GM12801 (cell line): ENCODE measurements around the gene TRPC3.

ENCODE experiments used
- TF ChIP-seq, protein P1 (sequence below): IDR thresholded peaks from one replicate; pipeline ENCODE4 v1.5.1; 2011; ENCODE audit warnings: control low read depth; ENCODE audit not compliant: insufficient read length; ENCODE audit errors: extremely low read depth

The TRPC3 gene

DNA sequence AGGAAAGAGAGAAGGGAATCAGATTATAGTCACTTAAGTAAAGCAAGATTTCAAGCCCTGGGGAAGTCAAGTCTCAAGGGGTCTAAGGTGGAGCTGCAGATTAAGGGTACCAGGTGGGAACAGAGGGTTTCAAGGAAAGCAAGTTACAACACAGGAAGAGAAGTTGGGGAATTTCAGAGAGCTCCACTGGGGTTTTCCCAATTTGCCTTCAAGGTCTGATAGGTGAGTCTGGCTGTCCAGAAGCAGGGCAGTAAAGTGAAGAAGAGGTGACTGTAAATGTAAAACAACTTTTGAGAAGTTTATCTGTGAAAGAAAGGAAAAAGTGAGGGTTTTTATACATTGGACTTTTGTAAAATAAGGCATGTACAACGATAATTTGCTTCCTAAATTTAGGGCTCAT is 37.1 kb upstream of the TRPC3 start:
- TF ChIP-seq, protein P1, sequence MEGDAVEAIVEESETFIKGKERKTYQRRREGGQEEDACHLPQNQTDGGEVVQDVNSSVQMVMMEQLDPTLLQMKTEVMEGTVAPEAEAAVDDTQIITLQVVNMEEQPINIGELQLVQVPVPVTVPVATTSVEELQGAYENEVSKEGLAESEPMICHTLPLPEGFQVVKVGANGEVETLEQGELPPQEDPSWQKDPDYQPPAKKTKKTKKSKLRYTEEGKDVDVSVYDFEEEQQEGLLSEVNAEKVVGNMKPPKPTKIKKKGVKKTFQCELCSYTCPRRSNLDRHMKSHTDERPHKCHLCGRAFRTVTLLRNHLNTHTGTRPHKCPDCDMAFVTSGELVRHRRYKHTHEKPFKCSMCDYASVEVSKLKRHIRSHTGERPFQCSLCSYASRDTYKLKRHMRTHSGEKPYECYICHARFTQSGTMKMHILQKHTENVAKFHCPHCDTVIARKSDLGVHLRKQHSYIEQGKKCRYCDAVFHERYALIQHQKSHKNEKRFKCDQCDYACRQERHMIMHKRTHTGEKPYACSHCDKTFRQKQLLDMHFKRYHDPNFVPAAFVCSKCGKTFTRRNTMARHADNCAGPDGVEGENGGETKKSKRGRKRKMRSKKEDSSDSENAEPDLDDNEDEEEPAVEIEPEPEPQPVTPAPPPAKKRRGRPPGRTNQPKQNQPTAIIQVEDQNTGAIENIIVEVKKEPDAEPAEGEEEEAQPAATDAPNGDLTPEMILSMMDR, result no peak

DNA sequence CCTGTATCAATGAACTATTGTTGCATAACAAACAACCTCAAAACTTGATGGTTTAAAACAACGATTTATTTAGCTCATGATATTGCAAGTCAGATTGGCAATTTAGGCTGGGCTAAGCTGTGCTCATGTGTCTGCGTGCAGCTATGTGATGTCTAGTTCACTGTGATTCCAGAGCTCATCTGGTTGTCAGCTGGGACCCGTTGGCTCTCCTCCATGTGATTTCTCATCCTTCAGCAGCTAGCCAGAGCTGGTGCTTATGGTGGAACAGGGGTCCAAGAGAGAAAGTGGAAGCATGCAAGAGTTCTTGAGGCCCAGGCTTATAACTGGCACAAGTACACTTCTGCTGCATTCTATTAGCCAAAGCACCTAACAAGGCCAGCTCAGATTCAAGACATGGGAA is 28.8 kb upstream of the TRPC3 start:
- TF ChIP-seq, protein P1, result no peak

DNA sequence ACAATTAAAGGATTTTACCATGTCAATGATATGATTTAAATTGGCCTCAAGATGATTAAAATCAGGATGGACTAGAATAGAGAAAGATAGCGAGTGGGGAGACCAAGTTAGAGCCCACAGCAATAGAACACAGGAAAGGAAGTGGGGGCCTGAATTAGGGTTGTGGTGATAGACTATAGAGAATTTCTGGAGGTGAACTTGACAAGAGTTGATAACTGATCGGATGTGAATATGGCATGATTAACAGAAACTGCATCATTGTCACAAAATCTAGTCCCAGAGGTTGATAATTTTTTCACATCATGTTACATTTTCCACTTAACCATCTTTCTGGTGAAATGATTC is 26.3 kb upstream of the TRPC3 start:
- TF ChIP-seq, protein P1, result no peak

DNA sequence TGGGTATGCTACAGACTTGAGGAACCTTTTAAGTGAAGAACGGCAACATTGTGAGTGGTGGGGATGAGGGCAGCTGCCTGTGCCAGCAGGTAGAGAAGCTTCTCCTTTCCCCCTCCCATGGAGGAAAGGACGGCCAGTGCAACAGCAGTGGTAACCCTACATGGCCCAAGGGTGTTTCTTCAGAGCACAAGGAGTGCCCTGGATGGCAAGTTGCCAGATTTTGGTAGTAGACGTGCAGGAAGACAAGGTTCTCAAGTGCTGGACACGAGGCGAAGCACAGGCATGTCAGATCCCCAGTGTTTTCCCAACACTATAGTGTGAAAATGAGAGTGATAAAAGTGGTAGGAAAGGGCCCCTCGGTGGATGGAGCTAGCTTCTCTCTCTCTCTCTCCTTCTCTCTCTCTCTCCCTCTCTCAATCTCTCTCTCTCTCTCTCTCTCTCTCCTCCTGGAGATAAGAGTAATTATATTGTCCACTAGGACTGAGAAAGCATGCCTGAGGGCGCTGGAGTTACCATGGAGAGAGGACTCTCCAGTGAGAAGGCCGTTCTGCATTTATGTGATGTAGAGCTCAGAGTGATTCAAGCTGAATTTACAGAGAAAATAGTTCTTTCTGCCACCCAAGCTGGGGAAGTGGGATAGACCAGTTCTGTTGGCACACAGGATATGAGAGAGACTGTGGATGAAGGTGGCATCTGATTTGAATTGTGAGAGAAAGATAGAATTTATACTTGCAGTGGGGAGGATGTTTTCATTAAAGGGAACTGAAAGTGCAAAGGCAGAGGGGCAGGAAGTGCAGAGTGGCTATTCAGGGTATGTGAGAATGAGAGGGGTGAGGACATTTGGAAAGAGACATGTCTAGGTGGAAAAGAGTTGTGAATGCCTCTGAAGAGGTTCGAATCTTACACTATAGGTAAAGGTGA is 25.7 kb upstream of the TRPC3 start:
- TF ChIP-seq, protein P1, result no peak

DNA sequence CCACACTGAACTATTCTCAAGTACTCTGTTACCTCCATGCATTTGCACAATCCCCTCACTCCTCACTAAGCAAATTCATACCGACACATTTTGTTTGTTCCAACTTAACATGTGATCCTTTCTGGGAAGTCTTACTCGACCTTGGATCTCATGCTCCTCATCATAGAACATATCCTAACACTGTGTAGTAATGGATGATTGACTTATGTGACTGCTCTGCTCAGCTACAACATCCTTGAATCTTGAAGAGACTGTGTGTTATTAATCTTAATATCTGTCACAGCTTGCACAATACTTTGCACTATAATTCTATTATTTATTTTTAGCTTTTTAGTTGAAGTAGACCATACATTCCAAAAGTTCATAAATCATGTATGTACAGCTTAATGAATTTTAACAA is 23.9 kb upstream of the TRPC3 start:
- TF ChIP-seq, protein P1, result no peak

DNA sequence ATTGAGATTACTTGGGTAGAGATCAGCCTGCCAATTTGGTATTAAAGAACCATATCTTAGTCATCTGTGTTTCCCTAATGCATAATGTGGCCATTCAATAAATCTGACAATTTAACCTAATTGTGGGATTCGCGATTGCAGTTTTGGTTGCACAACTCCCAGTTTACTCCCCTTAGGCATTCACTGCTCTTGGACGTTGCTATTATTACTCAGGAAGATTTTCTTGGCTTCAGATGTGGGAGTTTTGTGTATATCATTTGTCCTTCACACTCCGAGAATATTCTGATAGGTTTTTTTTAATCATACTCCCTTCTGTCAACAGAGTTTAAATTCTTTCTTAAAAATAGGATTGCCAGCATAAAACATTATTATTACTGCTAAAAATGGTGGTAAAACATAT is 22.0 kb upstream of the TRPC3 start:
- TF ChIP-seq, protein P1, result no peak

DNA sequence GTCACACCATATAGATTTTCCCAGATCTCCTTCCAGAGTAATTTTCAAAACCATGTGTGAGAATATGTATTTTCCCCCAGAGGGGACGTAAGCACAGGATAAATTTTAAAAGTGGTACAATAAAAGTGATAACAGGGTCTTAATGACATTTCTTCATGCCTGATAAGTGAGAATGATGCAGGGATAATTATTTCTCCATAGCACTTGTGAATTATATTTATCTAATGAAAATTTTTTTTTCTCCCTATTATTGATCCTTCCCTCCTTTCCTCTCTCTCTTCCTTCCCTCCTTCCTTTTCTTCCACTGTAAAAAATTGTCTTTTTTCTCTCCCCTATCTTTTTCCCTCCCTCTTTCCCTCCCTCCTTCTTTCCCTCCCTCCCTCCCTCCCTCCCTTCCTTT is 17.0 kb upstream of the TRPC3 start:
- TF ChIP-seq, protein P1, result no peak
